A673 (cell line): ENCODE results near the gene MYD88. TPM values are rescaled to one million over a fixed set of nuclear protein-coding genes. Genes with fewer than 3 reads are reported as not detected.

Experiments used
- BruUV-seq: library from RNA; stranded (reverse); fragments of 400-500 nt; replicated peaks from 2 replicates; lab custom pipeline; 2021; lab: Mats Ljungman, UMichigan
- CTCF ChIA-PET: fragments of 300-600 bp; sonication (Branson Sonifier 250); formaldehyde crosslinking; loops from one replicate; lab custom pipeline; 2022; ENCODE audit warnings: antibody characterized with exemption; lab: Charles Lee
- POLR2A ChIA-PET: fragments of 300-600 bp; sonication (Branson Sonifier 250); formaldehyde crosslinking; loops from one replicate; lab custom pipeline; 2022; ENCODE audit warnings: antibody characterized with exemption; ENCODE audit not compliant: low non-redundant PET; lab: Charles Lee
- DNase-seq: peaks from one replicate; pipeline ENCODE4 v3.0.0-alpha.2; 2015; ENCODE audit warnings: low spot score
- H3K27ac ChIP-seq: fragments of 200-600 bp; sonication (generic); 2 replicates; pipeline ENCODE4 v1.5.1; 2016; ENCODE audit warnings: mixed run types, low read depth, mild to moderate bottlenecking, mixed read lengths, antibody characterized with exemption, low read length; ENCODE audit not compliant: poor library complexity, severe bottlenecking
- H3K27me3 ChIP-seq: fragments of 200-600 bp; sonication (generic); replicated peaks from 2 replicates; pipeline ENCODE4 v1.6.1; 2017; ENCODE audit warnings: mixed run types, low read depth, mild to moderate bottlenecking, mixed read lengths, antibody characterized with exemption, low read length; ENCODE audit not compliant: insufficient read depth, poor library complexity
- H3K36me3 ChIP-seq: fragments of 200-600 bp; sonication (generic); 2 replicates; pipeline ENCODE4 v1.6.1; 2016; ENCODE audit warnings: mixed run types, mild to moderate bottlenecking, mixed read lengths, antibody characterized with exemption, low read length; ENCODE audit not compliant: insufficient read depth, poor library complexity, severe bottlenecking
- H3K4me1 ChIP-seq: fragments of 200-600 bp; sonication (generic); 2 replicates; pipeline ENCODE4 v1.6.1; 2017; ENCODE audit warnings: mixed run types, mild to moderate bottlenecking, mixed read lengths, antibody characterized with exemption, low read length; ENCODE audit not compliant: insufficient read depth, poor library complexity, severe bottlenecking
- H3K4me3 ChIP-seq: fragments of 200-600 bp; sonication (generic); 2 replicates; pipeline ENCODE4 v1.5.1; 2016; ENCODE audit warnings: low read depth, mixed run types, mild to moderate bottlenecking, mixed read lengths, low read length; ENCODE audit not compliant: poor library complexity, severe bottlenecking
- H3K9me3 ChIP-seq: fragments of 200-600 bp; sonication (generic); 2 replicates; pipeline ENCODE4 v1.6.1; 2016; ENCODE audit warnings: mixed run types, low read depth, mild to moderate bottlenecking, mixed read lengths, antibody characterized with exemption, low read length; ENCODE audit not compliant: poor library complexity, severe bottlenecking
- CTCF ChIP-seq: fragments of 300-800, 200-600 bp; sonication (generic); conservative IDR thresholded peaks from 2 replicates; pipeline ENCODE4 v1.5.1; 2017; ENCODE audit warnings: low read depth, mild to moderate bottlenecking, antibody characterized with exemption, low read length, moderate library complexity, mixed read lengths
- EZH2 ChIP-seq: fragments of 200-600 bp; sonication (generic); IDR thresholded peaks from 2 replicates; pipeline ENCODE4 v1.6.1; 2017; ENCODE audit warnings: borderline replicate concordance, low read depth, mild to moderate bottlenecking, mixed read lengths, antibody characterized with exemption, low read length; ENCODE audit not compliant: poor library complexity, severe bottlenecking
- intact Hi-C: fragments of 100-400 bp; cut with micrococcal nuclease; formaldehyde crosslinking; loops from one replicate; pipeline ENCODE4 v1.10.0; 2022; ENCODE audit not compliant: unreplicated experiment
- total RNA-seq: library from RNA; stranded (reverse); gene quantifications from 2 replicates; pipeline ENCODE4 v1.2.3, GENCODE V29; 2021

The MYD88 gene
- total RNA-seq, 1 experiment from 2014 or later: 11.9 TPM

DNA sequence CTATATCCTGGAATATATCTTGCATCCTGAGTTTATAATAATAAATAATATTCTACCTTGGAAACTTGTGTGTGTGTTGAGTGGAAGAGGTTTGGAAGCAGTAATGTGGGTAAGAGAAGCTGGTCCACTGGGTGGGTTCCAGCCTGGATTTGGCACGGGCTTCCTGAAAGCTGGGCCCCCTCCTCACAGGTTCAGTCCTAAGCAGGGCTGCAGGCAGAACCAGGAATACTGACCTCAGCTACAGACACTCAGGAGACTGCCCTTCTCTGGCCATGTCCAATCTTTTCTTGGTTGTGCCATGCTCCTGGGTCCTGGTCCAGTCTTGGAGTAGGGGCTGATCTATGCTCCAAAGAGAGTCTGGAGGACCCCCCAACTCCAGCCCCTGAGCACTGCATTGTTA, 4.5 kb downstream of the MYD88 start:
- TF ChIP-seq EZH2 (no peak), CTCF (no peak)
- BruUV-seq: no TSS peak
- DNase-seq: no peak
- H3K27ac ChIP-seq: no peak overlapping the region
- ChIA-PET POLR2A (no interaction called here), CTCF (no interaction called here)
- no peaks in the 10 kb centered on the region for H3K36me3 ChIP-seq
- intact Hi-C loops: no loop called here
- no peak overlapping the region for H3K4me3 ChIP-seq
- no peaks in the 10 kb centered on the region for H3K4me1 ChIP-seq
- no peaks in the 10 kb centered on the region for H3K27me3 ChIP-seq
- no peaks in the 10 kb centered on the region for H3K9me3 ChIP-seq

- no peak for DNase-seq
- Histone ChIP-seq H3K4me3 (no peak overlapping the region), H3K4me1 (no peaks in the 10 kb centered on the region), H3K27me3 (no peaks in the 10 kb centered on the region), H3K27ac (no peak overlapping the region), H3K36me3 (no peaks in the 10 kb centered on the region), H3K9me3 (no peaks in the 10 kb centered on the region)
- TF ChIP-seq CTCF (no peak), EZH2 (no peak)
- ChIA-PET POLR2A (no interaction called here), CTCF (no interaction called here)
- no TSS peak for BruUV-seq
- intact Hi-C loops: no loop called here
Observed at GRCh38 chr3:38143511-38143910, 5.0 kb downstream of the MYD88 start.

GRCh38 chr3:38146504-38146903, 8.0 kb downstream of the MYD88 start:
- Histone ChIP-seq H3K9me3 (no peaks in the 10 kb centered on the region), H3K27ac (no peak overlapping the region), H3K27me3 (no peaks in the 10 kb centered on the region), H3K4me3 (no peak overlapping the region), H3K36me3 (no peaks in the 10 kb centered on the region), H3K4me1 (no peaks in the 10 kb centered on the region)
- no peak for DNase-seq
- CTCF ChIA-PET: no interaction called here
- no peak for TF ChIP-seq CTCF
- no peak for TF ChIP-seq EZH2
- POLR2A ChIA-PET: no interaction called here
- no TSS peak for BruUV-seq
- intact Hi-C loops: no loop called here
